Measurements from ENCODE around the gene KCNQ2.

GRCh38 chr20:63475209-63475608 lies 2.8 kb upstream of the KCNQ2 start:
- TF ChIP-seq CTCF (IDR thresholded peaks at IDR 0.05; ENCODE audit: low read depth, low read length, poor library complexity, severe bottlenecking), result no peak
- TF ChIP-seq EZH2phosphoT487 (IDR thresholded peaks at IDR 0.05; ENCODE audit: borderline replicate concordance, low read length), result no peak
